ENCODE data around the gene ACOT13.

DNA sequence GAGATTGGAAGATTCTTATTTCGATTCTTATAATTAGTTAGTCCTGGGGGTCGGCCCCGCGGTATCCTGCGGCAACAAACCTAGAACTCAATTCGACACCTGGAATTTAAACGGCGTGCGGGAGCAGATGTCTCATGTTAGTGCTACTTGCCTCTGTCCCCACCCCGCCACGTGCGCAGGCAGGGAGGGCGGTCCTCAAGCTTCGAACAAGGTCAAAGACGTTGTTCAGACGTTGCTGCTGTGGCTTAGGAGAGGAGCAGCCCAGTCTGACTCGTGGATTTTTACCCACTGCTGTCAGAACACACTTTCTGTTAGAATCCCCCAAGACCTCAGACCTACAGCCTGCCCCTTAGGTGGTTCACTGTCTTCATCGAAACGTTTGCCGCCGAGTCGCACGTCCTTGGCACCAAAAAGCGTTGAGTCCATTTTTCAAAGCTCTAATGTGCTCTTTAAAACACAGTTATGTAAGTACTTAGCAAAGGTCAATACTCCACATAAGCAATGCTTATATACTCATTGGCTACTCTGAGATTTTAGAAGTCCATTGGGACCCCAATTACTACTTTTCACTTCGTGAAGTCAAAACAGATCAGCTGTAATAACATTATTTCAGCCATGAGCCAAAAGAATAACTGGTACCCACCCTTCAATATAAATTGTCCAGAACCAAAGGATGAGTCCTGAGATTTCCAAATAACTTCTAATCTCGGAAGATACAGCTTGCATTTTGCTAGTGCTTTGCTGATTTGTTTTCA, 54.8 kb downstream of the ACOT13 start:
- TF ChIP-seq FOXK2 (IDR thresholded peaks at IDR 0.05) (no peak), SUZ12 (IDR thresholded peaks at IDR 0.05) (no peak), NFRKB (IDR thresholded peaks at IDR 0.05) (no peak)

Measured in HEK293T (cell line).